HG02763 (cell line): ENCODE data around the gene CCT4.
"Not testable (repeated sequence)": the region's sequence is repeated elsewhere in the genome, so short reads cannot be mapped to it uniquely, and the experiment has no call there.

Experiments
- ATAC-seq: cut with Tn5 transposase; IDR thresholded peaks from one replicate; pipeline ENCODE4 v1.9.1; 2021; ENCODE audit warnings: mild to moderate bottlenecking, moderate library complexity; ENCODE audit not compliant: unreplicated experiment

The CCT4 gene

GRCh38 chr2:61888267-61889055, at the start of gene CCT4:
Gene CCT4 (minus strand): TSS chr2:61888656. CDS start chr2:61888507, 149 bp downstream.
- peak; percentile 88 for ATAC-seq

- no peak for ATAC-seq
Observed at GRCh38 chr2:61937886-61938285, 49.4 kb upstream of the CCT4 start.

GRCh38 chr2:61937098-61937497, 48.6 kb upstream of the CCT4 start:
- ATAC-seq, result no peak

GRCh38 chr2:61928826-61929461, 40.5 kb upstream of the CCT4 start:
- no peak for ATAC-seq

- ATAC-seq, result no peak
Observed at GRCh38 chr2:61926531-61927477, 38.3 kb upstream of the CCT4 start.

GRCh38 chr2:61924895-61925663, 36.6 kb upstream of the CCT4 start:
- no peak for ATAC-seq

- no peak for ATAC-seq
Observed at GRCh38 chr2:61922714-61923113, 34.3 kb upstream of the CCT4 start.

- no peak for ATAC-seq
Observed at GRCh38 chr2:61920548-61920947, 32.1 kb upstream of the CCT4 start.

- ATAC-seq, result not testable (repeated sequence)
Observed at GRCh38 chr2:61914794-61915193, 26.3 kb upstream of the CCT4 start.

GRCh38 chr2:61911510-61911909, 23.1 kb upstream of the CCT4 start:
- ATAC-seq, result no peak

GRCh38 chr2:61910603-61911002, 22.1 kb upstream of the CCT4 start:
- no peak for ATAC-seq

GRCh38 chr2:61909116-61909515, 20.7 kb upstream of the CCT4 start:
- ATAC-seq, result no peak

- no peak for ATAC-seq
Observed at GRCh38 chr2:61906186-61906470, 17.7 kb upstream of the CCT4 start.

GRCh38 chr2:61905372-61906185, 17.1 kb upstream of the CCT4 start, which contains the start of gene COMMD1:
Gene COMMD1 (plus strand): TSS chr2:61905674. CDS start chr2:61905679, 5 bp downstream.
- ATAC-seq, result peak; percentile 98

GRCh38 chr2:61900281-61900680, 11.8 kb upstream of the CCT4 start:
- no peak for ATAC-seq

- no peak for ATAC-seq
Observed at GRCh38 chr2:61898810-61899209, 10.4 kb upstream of the CCT4 start.

GRCh38 chr2:61887717-61888266, 664 bp downstream of the CCT4 start:
- ATAC-seq, result no peak

GRCh38 chr2:61885896-61886603, 2.4 kb downstream of the CCT4 start:
- no peak for ATAC-seq

- ATAC-seq, result no peak
Observed at GRCh38 chr2:61882850-61883249, 5.6 kb downstream of the CCT4 start.
